NCI-H524 (cell line): ENCODE data around the gene POTEJ.
"Not testable (repeated sequence)": the region's sequence is repeated elsewhere in the genome, so short reads cannot be mapped to it uniquely, and the experiment has no call there.

Experiments used
- DNase-seq, 2 experiments: peaks; one replicate each; lab custom pipeline; 2025; lab: John Stamatoyannopoulos, UW

Gene POTEJ

GRCh38 chr2:130611140-130611539, at the start of gene POTEJ:
Gene POTEJ (plus strand): TSS chr2:130611440. CDS start chr2:130611533, 93 bp downstream.
- not testable (repeated sequence) for DNase-seq

- DNase-seq: not testable (repeated sequence)
Measured at GRCh38 chr2:130566165-130566564, 45.1 kb upstream of the POTEJ start.

DNA sequence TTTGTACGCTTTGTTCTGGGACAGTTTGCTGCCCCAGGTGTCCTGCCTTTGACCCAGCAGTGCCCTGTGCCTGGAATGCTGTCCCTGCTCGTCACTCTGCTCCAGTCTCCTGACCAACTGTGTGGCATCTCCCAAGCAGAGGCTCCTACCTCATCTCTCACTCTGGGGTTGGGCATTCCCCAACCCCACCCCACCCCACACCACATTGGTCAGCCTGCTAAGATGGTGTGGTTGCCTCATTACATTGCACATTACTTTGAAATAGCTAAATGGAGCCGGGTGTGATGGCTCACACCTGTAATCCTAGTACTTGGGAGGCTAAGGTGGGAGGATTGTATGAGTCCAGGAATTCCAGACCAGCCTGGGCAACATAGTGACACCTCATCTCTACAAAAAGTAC, 39.3 kb upstream of the POTEJ start:
- DNase-seq: not testable (repeated sequence)

GRCh38 chr2:130574230-130574629, 37.0 kb upstream of the POTEJ start:
- not testable (repeated sequence) for DNase-seq

- DNase-seq: not testable (repeated sequence)
Measured at GRCh38 chr2:130576209-130576784, 34.9 kb upstream of the POTEJ start.

DNA sequence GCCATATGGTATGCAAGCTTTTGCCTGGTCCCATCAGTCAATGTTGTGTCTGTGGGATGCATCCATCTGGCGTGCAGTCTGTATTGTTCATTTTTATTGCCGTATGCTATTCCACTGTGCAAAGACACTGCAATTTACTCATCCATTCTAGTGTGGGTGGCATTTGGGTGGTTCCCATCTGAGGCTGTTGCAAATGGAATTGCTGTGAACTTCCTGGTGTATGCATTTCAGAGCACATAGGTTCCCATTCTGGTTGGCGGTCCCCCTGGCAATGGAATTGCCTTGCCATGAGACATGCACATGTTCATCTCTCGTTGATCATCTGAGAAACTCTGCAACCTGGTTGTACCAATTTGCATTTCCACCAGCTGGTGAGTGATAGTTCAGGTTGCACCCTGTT, 33.7 kb upstream of the POTEJ start:
- DNase-seq: not testable (repeated sequence)

DNA sequence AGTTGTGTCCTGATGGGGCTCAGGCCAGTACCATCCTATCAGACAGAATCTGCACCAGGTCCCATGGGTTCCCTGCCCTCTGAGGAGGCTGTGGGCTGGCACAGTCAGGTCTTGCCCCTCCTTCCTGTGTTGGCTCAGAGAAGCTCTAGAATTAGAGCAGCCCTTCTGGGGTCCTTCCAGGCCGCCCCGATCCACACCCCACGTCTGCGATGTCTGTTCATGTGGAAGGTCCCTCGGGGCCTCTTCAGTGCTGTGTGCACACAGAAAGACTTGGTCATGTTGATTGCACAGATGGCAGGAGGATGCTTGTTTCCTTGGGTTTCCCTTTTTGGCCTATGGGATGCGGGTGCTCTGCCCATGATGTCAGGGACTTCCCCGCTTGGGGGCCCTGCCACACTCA, 32.1 kb upstream of the POTEJ start:
- not testable (repeated sequence) for DNase-seq

GRCh38 chr2:130581491-130581890, 29.7 kb upstream of the POTEJ start:
- not testable (repeated sequence) for DNase-seq

DNA sequence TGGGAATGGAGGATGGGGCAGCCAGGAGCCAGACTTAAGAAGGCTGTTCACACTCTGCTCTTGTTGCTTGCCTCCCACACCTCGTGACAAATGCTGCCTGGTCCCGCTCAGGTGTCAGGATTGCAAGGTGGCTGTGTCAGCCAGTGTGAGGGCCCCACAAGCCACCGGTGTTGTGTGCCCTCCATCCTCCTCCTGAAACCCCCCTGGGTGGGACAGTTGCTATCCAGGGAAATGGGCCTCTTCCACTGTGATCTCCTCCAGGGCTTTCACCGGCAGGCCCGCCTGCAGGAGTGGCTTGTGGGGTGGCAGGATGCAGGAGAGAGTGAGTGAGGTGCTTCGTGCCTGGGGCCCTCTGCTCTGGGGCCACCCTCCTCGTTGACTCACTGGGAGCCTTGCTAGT, 28.3 kb upstream of the POTEJ start:
- DNase-seq: not testable (repeated sequence)

GRCh38 chr2:130583582-130583981, 27.7 kb upstream of the POTEJ start:
- DNase-seq: not testable (repeated sequence)

- DNase-seq: not testable (repeated sequence)
Measured at GRCh38 chr2:130584726-130585125, 26.5 kb upstream of the POTEJ start.

DNA sequence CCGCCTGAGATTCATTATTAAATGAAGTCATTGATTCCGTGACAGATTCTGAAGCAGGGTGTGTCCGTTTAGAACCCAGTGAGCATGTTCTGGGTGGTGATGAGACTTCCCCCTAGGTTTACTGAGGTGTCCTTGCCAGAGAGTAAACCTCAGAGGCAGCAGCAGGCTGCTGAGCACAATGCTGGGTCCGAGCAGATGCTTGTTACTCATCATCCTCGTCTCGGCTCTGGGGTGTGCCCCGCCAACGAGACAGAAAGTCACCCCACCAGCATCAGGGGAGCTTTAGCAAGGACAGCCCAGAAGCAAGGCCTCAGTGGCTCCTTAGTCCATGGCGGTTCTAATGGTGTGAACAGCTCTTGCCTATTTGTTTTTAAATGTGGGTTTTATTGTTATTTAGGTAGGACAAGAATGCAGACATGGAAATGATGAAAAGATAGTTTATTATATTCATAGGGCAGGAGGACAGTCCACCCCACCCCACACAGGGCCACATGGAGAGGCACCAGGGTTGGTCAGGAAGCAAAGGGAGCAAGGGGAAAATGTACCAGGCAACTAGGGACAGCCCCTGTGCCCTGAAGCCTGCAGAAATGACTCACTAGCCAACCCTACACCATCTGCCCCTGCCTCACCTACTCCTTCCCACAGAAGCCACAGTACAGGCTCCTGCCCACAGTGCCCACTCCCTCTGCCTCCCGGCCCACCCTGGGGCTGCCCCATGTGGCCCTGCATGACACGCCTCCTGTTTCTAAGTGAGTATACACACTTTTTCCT, 22.4 kb upstream of the POTEJ start:
- DNase-seq: not testable (repeated sequence)

GRCh38 chr2:130590170-130590841, 20.9 kb upstream of the POTEJ start:
- DNase-seq: not testable (repeated sequence)

- not testable (repeated sequence) for DNase-seq
Measured at GRCh38 chr2:130590842-130591359, 20.3 kb upstream of the POTEJ start.

DNA sequence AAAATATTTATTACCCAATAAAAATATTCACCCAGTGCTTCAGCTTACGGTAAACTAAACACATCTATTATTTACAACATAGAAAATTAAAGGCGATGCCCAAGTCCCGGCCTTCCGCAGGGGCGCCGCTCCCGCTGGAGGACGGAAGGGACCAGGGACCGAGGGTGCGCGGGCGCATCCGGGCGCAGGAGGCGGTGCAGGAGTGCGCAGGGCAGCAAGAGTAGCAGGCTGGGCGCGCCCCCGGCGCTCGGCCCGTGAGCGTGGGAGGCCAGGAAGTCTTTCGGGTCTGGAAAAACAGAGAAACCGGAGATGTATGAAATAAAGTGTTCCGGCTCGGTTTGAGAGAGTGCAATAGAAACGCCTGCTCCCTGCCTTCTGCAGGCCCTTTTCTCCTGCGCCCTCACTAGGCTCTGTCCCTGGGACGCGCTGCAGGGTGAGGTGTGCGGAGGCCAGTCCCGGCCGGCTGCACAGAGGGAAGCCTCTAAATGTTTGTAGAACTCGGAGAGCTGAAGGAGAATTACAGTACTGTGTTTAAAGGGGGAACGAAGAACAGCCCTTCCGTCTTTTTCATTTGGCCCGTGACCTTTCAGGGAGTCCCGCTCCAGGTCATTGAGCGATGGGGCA, 18.3 kb upstream of the POTEJ start:
- DNase-seq: not testable (repeated sequence)

DNA sequence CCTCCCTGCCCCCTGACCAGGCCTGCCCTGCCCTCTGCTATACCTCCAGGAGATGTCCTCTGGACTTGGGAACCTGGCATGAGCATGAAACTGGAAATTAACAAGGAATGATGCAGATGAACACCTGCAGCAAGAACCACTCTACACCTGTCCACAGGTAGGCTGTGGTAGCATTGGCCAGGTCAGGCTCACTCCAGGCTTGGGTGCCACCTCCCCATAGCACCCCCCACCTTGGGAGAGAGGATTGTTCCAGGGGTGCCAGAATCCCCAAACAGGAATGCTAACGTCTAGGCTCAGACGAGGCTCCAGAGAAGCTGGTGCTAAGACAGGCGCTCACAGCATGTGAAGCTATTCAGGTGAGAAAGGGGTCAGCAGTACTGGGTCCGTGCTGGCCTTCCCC, 17.2 kb upstream of the POTEJ start:
- not testable (repeated sequence) for DNase-seq

GRCh38 chr2:130596757-130597156, 14.5 kb upstream of the POTEJ start:
- DNase-seq: not testable (repeated sequence)

DNA sequence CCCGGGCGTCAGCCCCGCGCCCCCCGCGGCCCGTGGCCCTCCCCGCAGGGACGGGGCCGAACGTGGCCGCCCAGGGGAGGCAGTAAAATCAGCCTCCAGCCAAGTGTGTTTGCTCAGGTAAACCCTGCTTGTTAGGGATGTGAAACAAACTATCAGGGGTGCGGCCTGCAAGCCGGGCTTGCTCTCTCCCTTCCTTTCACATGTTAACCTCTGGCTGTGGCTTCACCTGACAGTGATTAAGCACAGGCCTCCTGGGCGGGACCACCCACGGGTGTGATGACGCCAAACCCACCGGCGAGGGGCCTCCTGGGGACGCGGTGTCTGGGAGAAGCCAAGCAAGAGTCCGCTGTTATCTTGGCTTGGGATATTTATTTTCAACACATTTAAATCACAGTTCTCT, 13.2 kb upstream of the POTEJ start:
- not testable (repeated sequence) for DNase-seq

- not testable (repeated sequence) for DNase-seq
Measured at GRCh38 chr2:130598463-130598862, 12.8 kb upstream of the POTEJ start.

- not testable (repeated sequence) for DNase-seq
Measured at GRCh38 chr2:130599393-130599792, 11.8 kb upstream of the POTEJ start, which contains the start of gene CFC1. Gene CFC1 (minus strand): TSS chr2:130599575. CDS start chr2:130599287, 288 bp downstream.

GRCh38 chr2:130599926-130600325, 11.3 kb upstream of the POTEJ start:
- DNase-seq: not testable (repeated sequence)
